MCF 10A (cell line): Measurements from ENCODE around the gene EMCN. TPM values are rescaled to one million over a fixed set of nuclear protein-coding genes. Genes with fewer than 3 reads are reported as not detected.

Source experiments
- BruUV-seq: library from RNA; stranded (reverse); fragments of 400-500 nt; replicated peaks from 2 replicates; lab custom pipeline; 2021; lab: Mats Ljungman, UMichigan
- CTCF ChIA-PET: fragments of 300-600 bp; sonication (Branson Sonifier 250); formaldehyde crosslinking; extraction: SDS; loops from one replicate; lab custom pipeline; 2021; ENCODE audit warnings: antibody characterized with exemption, inconsistent platforms; lab: Yijun Ruan, JAX
- POLR2A ChIA-PET: fragments of 300-600, 350-650 bp; sonication (Branson Sonifier 250); formaldehyde crosslinking; extraction: SDS; loops from one replicate; lab custom pipeline; 2020; ENCODE audit warnings: antibody characterized with exemption, inconsistent platforms; lab: Yijun Ruan, JAX
- DNase-seq: peaks from one replicate; pipeline ENCODE4 v3.0.0-alpha.2; 2018; ENCODE audit not compliant: unreplicated experiment
- H3K27ac Mint-ChIP-seq: one replicate; pipeline ENCODE4 v1.8.0; 2022; ENCODE audit warnings: mild to moderate bottlenecking, low read depth, mixed read lengths; ENCODE audit not compliant: unreplicated experiment
- H3K27me3 Mint-ChIP-seq: one replicate; pipeline ENCODE4 v1.8.0; 2022; ENCODE audit warnings: mixed read lengths; ENCODE audit not compliant: insufficient read depth, unreplicated experiment
- H3K36me3 Mint-ChIP-seq: one replicate; pipeline ENCODE4 v1.8.0; 2022; ENCODE audit warnings: mild to moderate bottlenecking, moderate library complexity, mixed read lengths; ENCODE audit not compliant: insufficient read depth, unreplicated experiment
- H3K4me1 Mint-ChIP-seq: one replicate; pipeline ENCODE4 v1.8.0; 2022; ENCODE audit warnings: mixed read lengths; ENCODE audit not compliant: insufficient read depth, unreplicated experiment
- H3K4me3 Mint-ChIP-seq: one replicate; pipeline ENCODE4 v1.8.0; 2022; ENCODE audit warnings: mild to moderate bottlenecking, moderate library complexity, mixed read lengths; ENCODE audit not compliant: unreplicated experiment
- H3K9me3 Mint-ChIP-seq: one replicate; pipeline ENCODE4 v1.8.0; 2022; ENCODE audit warnings: mixed read lengths; ENCODE audit not compliant: unreplicated experiment
- CTCF ChIP-seq: fragments of 200-600 bp; IDR thresholded peaks from one replicate; pipeline ENCODE4 v1.8.0; 2022; ENCODE audit warnings: antibody characterized with exemption, mild to moderate bottlenecking; ENCODE audit not compliant: unreplicated experiment
- intact Hi-C: fragments of 100-400 bp; cut with micrococcal nuclease; formaldehyde crosslinking; loops from 2 replicates; pipeline ENCODE4 v1.14.1; 2022
- total RNA-seq: library from RNA; stranded (reverse); gene quantifications from 2 replicates; pipeline ENCODE4 v1.2.3, GENCODE V29; 2022

Gene EMCN
- total RNA-seq, 1 experiment from 2014 or later, result not detected

GRCh38 chr4:100417565-100417964 is 100.3 kb downstream of the EMCN start:
- no TSS peak for BruUV-seq
- TF ChIP-seq CTCF, result no peak
- H3K27me3 Mint-ChIP-seq, result no peaks in the 10 kb centered on the region
- ChIA-PET CTCF (interaction anchor here (0.9 kb wide), 1 partner anchor 320 kb away, joined by 3 read pairs; no protein-coding TSS in a partner anchor), POLR2A (no interaction called here)
- H3K36me3 Mint-ChIP-seq, result no peaks in the 10 kb centered on the region
- peaks cover 12% of the 10 kb centered on the region for H3K4me1 Mint-ChIP-seq
- intact Hi-C loops, result no loop called here
- DNase-seq, result no peak
- H3K27ac Mint-ChIP-seq, result no peak overlapping the region
- H3K9me3 Mint-ChIP-seq, result no peaks in the 10 kb centered on the region
- no peak overlapping the region for H3K4me3 Mint-ChIP-seq

DNA sequence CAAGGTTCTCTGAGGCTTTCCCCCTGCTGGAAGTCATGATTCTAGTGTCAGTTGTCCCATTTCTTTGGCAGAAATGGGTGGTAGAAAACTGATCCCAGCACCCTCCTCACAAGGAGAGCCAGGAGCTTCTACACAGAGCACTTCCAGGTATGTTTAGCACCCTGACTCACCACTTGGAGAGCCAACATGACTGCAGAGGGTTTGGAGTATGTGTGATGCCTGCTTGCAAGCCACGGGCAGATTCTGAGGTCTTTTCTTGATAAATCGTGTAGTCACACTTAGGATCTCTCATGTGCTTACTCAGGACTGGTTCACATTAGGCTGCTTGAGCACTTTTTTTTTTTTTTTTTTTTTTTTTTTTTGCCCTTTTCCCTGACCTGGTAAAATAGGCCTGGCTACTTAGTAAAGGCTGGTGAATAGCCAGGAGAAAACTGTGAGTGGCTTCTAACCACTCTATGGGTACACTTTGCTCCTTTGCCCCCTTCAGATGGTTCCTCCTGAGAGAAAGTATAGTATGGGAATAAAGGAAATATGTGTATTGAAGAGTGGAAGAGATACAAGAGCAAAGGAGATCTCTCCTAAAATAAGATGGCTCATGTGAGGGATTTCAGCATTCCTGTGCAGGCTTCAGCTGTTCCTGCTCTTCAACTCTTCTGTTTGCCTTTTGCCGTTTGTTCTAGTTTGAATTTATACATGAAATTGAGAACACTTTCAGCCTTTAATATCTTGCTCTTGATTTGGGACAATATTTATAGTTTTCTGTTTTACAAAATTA is 103.6 kb downstream of the EMCN start:
- Mint-ChIP-seq H3K27me3 (no peaks in the 10 kb centered on the region), H3K36me3 (no peaks in the 10 kb centered on the region), H3K4me3 (no peak overlapping the region), H3K27ac (no peak overlapping the region), H3K9me3 (no peaks in the 10 kb centered on the region), H3K4me1 (no peaks in the 10 kb centered on the region)
- no TSS peak for BruUV-seq
- DNase-seq, result peak; percentile 20
- POLR2A ChIA-PET, result no interaction called here
- CTCF ChIA-PET, result interaction anchor here (0.6 kb wide), 1 partner anchor 629 kb away, joined by 3 read pairs; no protein-coding TSS in a partner anchor
- intact Hi-C loops, result no loop called here
- TF ChIP-seq CTCF, result no peak

DNA sequence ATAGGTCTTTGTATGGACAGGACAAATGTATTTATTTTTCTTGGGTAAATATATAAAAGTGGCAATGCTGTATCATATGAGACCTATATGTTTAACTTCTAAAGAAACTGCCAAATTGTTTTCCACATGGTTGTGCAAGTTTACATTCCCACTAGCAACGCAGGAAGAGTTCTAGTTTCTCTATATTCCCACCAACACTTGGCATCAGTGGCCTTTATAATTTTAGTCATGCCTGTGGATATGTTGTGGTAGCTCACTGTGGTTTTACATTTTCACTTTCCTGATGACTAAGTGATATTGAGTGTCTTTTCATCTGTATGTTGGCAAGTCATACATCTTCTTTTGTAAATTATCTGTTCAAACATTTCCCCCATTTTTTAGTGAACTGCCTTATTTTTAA is 126.0 kb downstream of the EMCN start:
- no peak for TF ChIP-seq CTCF
- intact Hi-C loops, result no loop called here
- Mint-ChIP-seq H3K27ac (no peak overlapping the region), H3K36me3 (peaks cover 2% of the 10 kb centered on the region), H3K9me3 (no peaks in the 10 kb centered on the region), H3K4me3 (no peak overlapping the region), H3K4me1 (no peaks in the 10 kb centered on the region), H3K27me3 (no peaks in the 10 kb centered on the region)
- no TSS peak for BruUV-seq
- POLR2A ChIA-PET, result interaction anchor here (0.7 to 1.2 kb wide), 2 partner anchors 17 to 1864 kb away, joined by 3 to 4 read pairs; no protein-coding TSS in a partner anchor
- DNase-seq, result peak; percentile 50
- CTCF ChIA-PET, result no interaction called here

DNA sequence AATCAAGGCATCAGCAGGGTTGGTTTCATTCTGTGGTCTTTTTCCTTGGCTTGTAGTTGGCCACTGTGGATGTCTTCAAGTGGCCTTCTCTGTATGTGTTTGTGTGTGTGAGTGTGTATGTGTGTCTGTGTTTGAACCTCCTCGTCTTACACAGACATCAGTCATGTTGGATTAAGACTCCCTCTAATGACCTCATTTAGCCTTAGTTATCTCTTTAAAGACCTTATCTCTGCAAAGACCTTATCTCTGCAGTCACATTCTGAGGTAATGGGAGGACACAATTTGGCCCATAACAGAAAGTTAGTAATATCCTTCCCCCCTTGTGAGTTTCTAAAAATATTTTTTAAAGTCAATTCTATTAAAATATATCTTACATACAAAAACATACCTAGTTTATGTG is 126.7 kb downstream of the EMCN start:
- H3K27me3 Mint-ChIP-seq, result no peaks in the 10 kb centered on the region
- no peak overlapping the region for H3K4me3 Mint-ChIP-seq
- intact Hi-C loops, result no loop called here
- POLR2A ChIA-PET, result interaction anchor here (0.7 kb wide), 1 partner anchor 1865 kb away, joined by 3 read pairs; no protein-coding TSS in a partner anchor
- no peaks in the 10 kb centered on the region for H3K36me3 Mint-ChIP-seq
- no peak for TF ChIP-seq CTCF
- no peaks in the 10 kb centered on the region for H3K9me3 Mint-ChIP-seq
- no peak overlapping the region for H3K27ac Mint-ChIP-seq
- no peak for DNase-seq
- no peaks in the 10 kb centered on the region for H3K4me1 Mint-ChIP-seq
- CTCF ChIA-PET, result interaction anchor here (0.6 kb wide), 1 partner anchor 243 kb away, joined by 4 read pairs; no protein-coding TSS in a partner anchor
- BruUV-seq, result no TSS peak
